BLaER1 (cell line): ENCODE data around the gene KIAA0040.

ENCODE experiments used
- H3K27ac ChIP-seq: shearing (Covaris generic); formaldehyde crosslinking; 2 replicates; pipeline ENCODE4 v1.8.1; 2022
- H3K27me3 ChIP-seq: shearing (Covaris generic); formaldehyde crosslinking; 2 replicates; pipeline ENCODE4 v1.8.1; 2022
- H3K36me3 ChIP-seq: shearing (Covaris generic); formaldehyde crosslinking; 2 replicates; pipeline ENCODE4 v1.8.1; 2022
- H3K4me1 ChIP-seq: shearing (Covaris generic); formaldehyde crosslinking; 2 replicates; pipeline ENCODE4 v1.8.1; 2022
- H3K4me2 ChIP-seq: shearing (Covaris generic); formaldehyde crosslinking; 2 replicates; pipeline ENCODE4 v1.8.1; 2022
- H3K4me3 ChIP-seq: shearing (Covaris generic); formaldehyde crosslinking; 2 replicates; pipeline ENCODE4 v1.8.1; 2022
- H3K9ac ChIP-seq: shearing (Covaris generic); formaldehyde crosslinking; 2 replicates; pipeline ENCODE4 v1.8.1; 2022
- H3K9me3 ChIP-seq: shearing (Covaris generic); formaldehyde crosslinking; 2 replicates; pipeline ENCODE4 v1.8.1; 2022
- H4K20me1 ChIP-seq: shearing (Covaris generic); formaldehyde crosslinking; 2 replicates; pipeline ENCODE4 v1.8.1; 2022
- Cebpa-rat ChIP-seq: shearing (Covaris generic); IDR thresholded peaks from 2 replicates; pipeline ENCODE4 v1.8.1; 2022

KIAA0040 gene

DNA sequence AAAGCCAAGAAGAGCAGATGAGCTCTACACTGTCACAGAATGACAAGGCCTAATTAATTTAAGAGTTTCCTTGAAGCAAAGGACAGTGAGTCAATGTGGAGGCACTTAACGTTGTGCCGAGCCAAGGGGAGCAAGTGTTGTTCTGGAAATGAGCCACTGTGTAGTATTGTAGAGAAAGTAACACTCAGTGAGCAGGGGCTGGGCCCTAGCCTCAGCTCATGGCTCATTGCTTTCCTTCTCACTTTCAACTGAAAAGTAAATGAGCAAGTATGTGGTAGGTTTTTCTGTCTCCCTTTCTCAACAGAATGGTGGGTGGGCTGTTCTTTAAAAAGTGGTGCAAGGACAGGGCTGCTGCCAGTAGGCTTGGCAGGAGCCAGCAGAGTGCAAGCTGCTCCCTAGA lies 11.8 kb upstream of the KIAA0040 start:
- Histone ChIP-seq H3K36me3 (no peaks in the 10 kb centered on the region), H3K27me3 (no peaks in the 10 kb centered on the region), H3K4me3 (no peak overlapping the region), H3K9me3 (no peaks in the 10 kb centered on the region), H4K20me1 (no peaks in the 10 kb centered on the region), H3K9ac (no peak overlapping the region), H3K4me2 (peak overlapping the region; percentile 13; the same call in 1 of the 2 replicates), H3K4me1 (peaks cover 79% of the 10 kb centered on the region), H3K27ac (peak overlapping the region; percentile 8; the same call in 1 of the 2 replicates)
- no peak for TF ChIP-seq Cebpa-rat

DNA sequence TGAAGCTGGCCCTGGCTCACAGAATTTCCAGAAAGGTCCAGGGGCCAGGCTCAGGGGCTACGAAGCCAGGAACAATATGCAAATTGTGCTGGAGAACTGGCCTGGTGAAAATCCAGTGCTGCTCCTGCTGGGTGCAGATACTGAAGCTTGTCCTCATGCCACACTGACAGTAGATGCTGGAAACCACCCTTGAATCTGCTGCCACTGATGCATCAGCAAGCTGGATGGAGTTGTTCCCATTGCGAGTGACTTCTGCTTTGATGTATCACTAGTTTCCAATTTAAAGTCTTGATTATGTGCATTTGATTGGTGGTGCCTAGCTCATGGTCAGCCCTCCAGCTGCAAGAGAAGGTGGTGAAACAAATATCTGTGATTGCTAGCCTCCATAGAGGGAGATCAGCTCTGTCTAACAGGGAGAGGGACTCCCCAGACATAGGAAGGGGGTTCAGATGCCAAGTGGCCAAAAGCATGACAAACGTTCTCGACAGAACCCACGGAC lies 11.0 kb upstream of the KIAA0040 start:
- peaks cover 78% of the 10 kb centered on the region for H3K4me1 ChIP-seq

GRCh38 chr1:175200678-175201521 lies 8.3 kb upstream of the KIAA0040 start:
- H4K20me1 ChIP-seq: no peaks in the 10 kb centered on the region
- H3K27me3 ChIP-seq: no peaks in the 10 kb centered on the region
- peak overlapping the region; percentile 46 for H3K4me3 ChIP-seq
- H3K4me1 ChIP-seq: peaks cover 81% of the 10 kb centered on the region
- peak overlapping the region; percentile 83 for H3K4me2 ChIP-seq
- H3K36me3 ChIP-seq: no peaks in the 10 kb centered on the region
- no peak for TF ChIP-seq Cebpa-rat
- peak overlapping the region; percentile 60; the same call in 1 of the 2 replicates for H3K9ac ChIP-seq
- H3K9me3 ChIP-seq: no peaks in the 10 kb centered on the region
- H3K27ac ChIP-seq: peak overlapping the region; percentile 73

More for the DNA sequence above, 11.0 kb upstream of the KIAA0040 start:
- no peak overlapping the region for H3K4me3 ChIP-seq
- H3K9me3 ChIP-seq: no peaks in the 10 kb centered on the region
- no peaks in the 10 kb centered on the region for H3K36me3 ChIP-seq
- H3K9ac ChIP-seq: no peak overlapping the region
- no peak for TF ChIP-seq Cebpa-rat
- H4K20me1 ChIP-seq: no peaks in the 10 kb centered on the region
- H3K27ac ChIP-seq: 0 out of 2 replicates have a peak overlapping the region, but pooled peaks have one; percentile 4
- no peak overlapping the region for H3K4me2 ChIP-seq
- no peaks in the 10 kb centered on the region for H3K27me3 ChIP-seq

- Histone ChIP-seq H4K20me1 (no peaks in the 10 kb centered on the region), H3K9ac (no peak overlapping the region), H3K27ac (no peak overlapping the region), H3K36me3 (no peaks in the 10 kb centered on the region), H3K4me1 (peaks cover 92% of the 10 kb centered on the region), H3K9me3 (no peaks in the 10 kb centered on the region), H3K4me3 (no peak overlapping the region), H3K27me3 (no peaks in the 10 kb centered on the region), H3K4me2 (peak overlapping the region; percentile 85)
- no peak for TF ChIP-seq Cebpa-rat
Measured at GRCh38 chr1:175198332-175198731, 5.8 kb upstream of the KIAA0040 start.

DNA sequence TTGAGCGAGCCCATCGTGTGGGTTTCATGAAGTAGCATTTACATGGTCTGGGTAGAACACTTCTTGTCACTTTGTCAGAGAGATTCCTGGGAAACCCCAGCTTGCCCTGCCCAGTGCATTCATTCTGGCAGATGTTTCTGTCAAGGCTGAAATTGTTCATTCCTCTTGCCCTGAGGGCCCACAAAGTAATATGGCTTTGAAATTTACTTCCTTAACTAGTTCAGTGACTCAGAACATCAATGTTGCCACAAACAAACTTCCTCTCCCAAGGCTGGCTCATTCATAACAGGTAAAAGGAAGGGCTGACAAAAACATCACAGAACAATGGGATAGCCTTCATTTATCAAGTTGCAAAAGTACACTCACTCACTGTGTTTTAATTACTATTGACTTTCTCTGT lies 5.0 kb upstream of the KIAA0040 start:
- Histone ChIP-seq H3K4me1 (peaks cover 94% of the 10 kb centered on the region), H4K20me1 (no peaks in the 10 kb centered on the region), H3K36me3 (no peaks in the 10 kb centered on the region), H3K4me3 (no peak overlapping the region), H3K27ac (peak overlapping the region; percentile 73), H3K4me2 (peak overlapping the region; percentile 85), H3K9me3 (no peaks in the 10 kb centered on the region), H3K9ac (peak overlapping the region; percentile 43; the same call in 1 of the 2 replicates), H3K27me3 (no peaks in the 10 kb centered on the region)
- TF ChIP-seq Cebpa-rat: no peak

DNA sequence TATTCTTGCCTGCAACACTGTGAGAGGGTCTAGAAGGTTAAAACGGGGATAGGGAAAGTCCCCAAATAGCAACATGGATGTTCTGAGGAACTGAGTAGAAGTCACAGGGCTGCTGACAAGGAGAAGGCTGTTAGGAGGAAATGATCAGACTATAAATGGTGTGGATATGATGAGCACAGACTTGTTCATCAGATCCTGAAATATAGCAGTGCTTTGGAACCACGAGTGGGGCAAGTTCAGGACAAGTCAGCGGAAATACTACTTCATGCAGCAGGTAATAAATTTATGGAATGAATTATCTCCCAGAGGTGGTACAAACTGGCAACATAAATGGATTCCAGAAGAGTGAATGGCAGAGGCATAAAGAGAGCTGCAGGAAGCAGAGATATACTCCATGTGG lies 3.2 kb upstream of the KIAA0040 start:
- Histone ChIP-seq H3K9me3 (no peaks in the 10 kb centered on the region), H3K4me1 (peaks cover 85% of the 10 kb centered on the region), H4K20me1 (no peaks in the 10 kb centered on the region), H3K4me2 (peak overlapping the region; percentile 85), H3K27ac (no peak overlapping the region), H3K27me3 (no peaks in the 10 kb centered on the region), H3K4me3 (no peak overlapping the region), H3K9ac (no peak overlapping the region), H3K36me3 (no peaks in the 10 kb centered on the region)
- TF ChIP-seq Cebpa-rat: no peak

DNA sequence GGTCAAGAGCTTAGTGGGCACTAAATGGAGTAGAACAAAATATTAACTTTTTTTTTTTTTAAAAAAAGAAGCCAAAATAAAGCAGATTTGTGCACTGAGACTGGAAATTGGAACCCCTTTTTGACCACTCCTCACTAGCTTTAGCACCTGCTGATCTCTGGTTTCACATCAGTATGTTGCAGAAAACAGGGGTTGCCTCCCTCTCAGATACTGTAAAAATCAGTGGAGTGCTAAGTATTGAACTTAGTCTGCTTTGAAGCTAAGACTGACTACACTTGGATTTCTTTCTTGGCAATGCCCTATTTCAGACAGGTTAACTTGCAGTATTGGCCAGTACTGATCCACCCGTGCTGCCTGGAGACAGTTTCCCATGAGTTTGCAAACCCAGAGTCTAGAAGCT lies 2.7 kb upstream of the KIAA0040 start:
- Histone ChIP-seq H3K4me3 (no peak overlapping the region), H3K36me3 (no peaks in the 10 kb centered on the region), H3K4me2 (peak overlapping the region; percentile 85), H3K9ac (no peak overlapping the region), H3K4me1 (peaks cover 85% of the 10 kb centered on the region), H3K9me3 (no peaks in the 10 kb centered on the region), H3K27me3 (no peaks in the 10 kb centered on the region), H3K27ac (no peak overlapping the region), H4K20me1 (no peaks in the 10 kb centered on the region)
- TF ChIP-seq Cebpa-rat: no peak

GRCh38 chr1:175193527-175193910 lies 943 bp upstream of the KIAA0040 start:
- H3K27ac ChIP-seq: no peak overlapping the region
- H3K27me3 ChIP-seq: no peaks in the 10 kb centered on the region
- no peaks in the 10 kb centered on the region for H3K36me3 ChIP-seq
- no peak overlapping the region for H3K4me3 ChIP-seq
- no peaks in the 10 kb centered on the region for H4K20me1 ChIP-seq
- no peak for TF ChIP-seq Cebpa-rat
- no peaks in the 10 kb centered on the region for H3K9me3 ChIP-seq
- peak overlapping the region; percentile 92 for H3K4me2 ChIP-seq
- H3K9ac ChIP-seq: no peak overlapping the region
- peaks cover 87% of the 10 kb centered on the region for H3K4me1 ChIP-seq

- Histone ChIP-seq H3K36me3 (peaks cover 5% of the 10 kb centered on the region), H3K4me2 (peak overlapping the region; percentile 92), H3K4me1 (peaks cover 87% of the 10 kb centered on the region), H3K27ac (peak overlapping the region; percentile 77), H3K9ac (peak overlapping the region; percentile 84), H3K4me3 (peak overlapping the region; percentile 72), H3K27me3 (no peaks in the 10 kb centered on the region), H3K9me3 (no peaks in the 10 kb centered on the region), H4K20me1 (no peaks in the 10 kb centered on the region)
- no peak for TF ChIP-seq Cebpa-rat
Measured at GRCh38 chr1:175192111-175192629, 406 bp downstream of the KIAA0040 start.

DNA sequence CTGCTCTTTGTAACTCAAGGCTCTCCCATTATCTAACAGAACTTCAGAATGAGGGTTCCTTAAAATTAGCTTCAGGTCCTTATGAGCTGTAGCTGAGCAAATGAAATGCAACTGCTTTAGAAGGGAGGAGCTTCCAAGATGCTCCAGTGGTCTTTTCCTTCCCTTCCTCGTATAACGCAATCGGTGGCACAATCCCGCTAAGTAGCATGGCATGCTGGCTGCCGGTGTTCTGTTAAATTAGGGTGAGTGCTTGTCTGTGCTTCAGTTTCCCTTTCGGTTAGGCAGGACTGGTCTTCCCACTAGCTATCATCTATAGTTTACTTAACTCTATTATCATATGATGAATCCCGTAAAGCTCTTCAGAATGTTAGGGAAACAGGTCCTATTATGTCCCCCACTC lies 917 bp downstream of the KIAA0040 start:
- H3K9me3 ChIP-seq: no peaks in the 10 kb centered on the region
- peaks cover 87% of the 10 kb centered on the region for H3K4me1 ChIP-seq
- H3K4me2 ChIP-seq: peak overlapping the region; percentile 92
- no peaks in the 10 kb centered on the region for H4K20me1 ChIP-seq
- H3K27me3 ChIP-seq: no peaks in the 10 kb centered on the region
- H3K27ac ChIP-seq: peak overlapping the region; percentile 77
- no peak for TF ChIP-seq Cebpa-rat
- peak overlapping the region; percentile 84 for H3K9ac ChIP-seq
- peak overlapping the region; percentile 72 for H3K4me3 ChIP-seq
- peaks cover 10% of the 10 kb centered on the region for H3K36me3 ChIP-seq
